BE2C (cell line): Measurements from ENCODE around the gene CACYBP.

Experiments
- DNase-seq: peaks from one replicate; pipeline ENCODE4 v3.0.0-alpha.2; 2020
- H3K27me3 ChIP-seq: fragments of 250-450 bp; sonication (Bioruptor Pico); 2 replicates; pipeline ENCODE4 v1.5.1; 2020; ENCODE audit warnings: mild to moderate bottlenecking
- H3K36me3 ChIP-seq: fragments of 250-450 bp; sonication (Bioruptor Pico); 2 replicates; pipeline ENCODE4 v1.5.1; 2020; ENCODE audit warnings: mild to moderate bottlenecking
- H3K4me1 ChIP-seq: fragments of 250-450 bp; sonication (Bioruptor Pico); 2 replicates; pipeline ENCODE4 v1.5.1; 2020
- H3K4me3 ChIP-seq: 2 replicates; pipeline ENCODE4 v1.5.1; 2011; ENCODE audit warnings: low read depth, low read length
- H3K9me3 ChIP-seq: fragments of 250-450 bp; sonication (Bioruptor Pico); 2 replicates; pipeline ENCODE4 v1.5.1; 2020
- TF ChIP-seq, protein P1 (sequence below): IDR thresholded peaks from 2 replicates; pipeline ENCODE4 v1.5.1; 2012; ENCODE audit warnings: mild to moderate bottlenecking, low read depth, low read length

The CACYBP gene

DNA sequence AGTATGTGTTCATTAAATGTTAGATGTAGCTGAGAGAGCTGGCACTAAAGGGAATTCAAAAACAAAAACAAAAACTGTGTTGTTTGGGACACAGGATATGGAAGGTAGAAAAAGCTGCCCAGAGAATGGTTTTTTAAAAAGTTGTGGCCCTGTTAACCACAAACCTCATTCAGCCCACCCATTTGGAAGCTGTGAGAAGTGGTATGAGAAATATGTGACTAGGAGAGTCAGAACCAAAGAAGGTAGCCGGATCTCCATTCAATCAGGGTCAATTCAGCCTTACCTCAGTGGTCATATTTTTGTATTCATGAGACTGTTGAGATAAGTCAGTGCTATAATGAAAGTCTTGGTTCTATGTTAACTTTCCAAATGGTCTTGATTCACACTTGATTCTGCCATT, 29.8 kb upstream of the CACYBP start:
- TF ChIP-seq, protein P1, sequence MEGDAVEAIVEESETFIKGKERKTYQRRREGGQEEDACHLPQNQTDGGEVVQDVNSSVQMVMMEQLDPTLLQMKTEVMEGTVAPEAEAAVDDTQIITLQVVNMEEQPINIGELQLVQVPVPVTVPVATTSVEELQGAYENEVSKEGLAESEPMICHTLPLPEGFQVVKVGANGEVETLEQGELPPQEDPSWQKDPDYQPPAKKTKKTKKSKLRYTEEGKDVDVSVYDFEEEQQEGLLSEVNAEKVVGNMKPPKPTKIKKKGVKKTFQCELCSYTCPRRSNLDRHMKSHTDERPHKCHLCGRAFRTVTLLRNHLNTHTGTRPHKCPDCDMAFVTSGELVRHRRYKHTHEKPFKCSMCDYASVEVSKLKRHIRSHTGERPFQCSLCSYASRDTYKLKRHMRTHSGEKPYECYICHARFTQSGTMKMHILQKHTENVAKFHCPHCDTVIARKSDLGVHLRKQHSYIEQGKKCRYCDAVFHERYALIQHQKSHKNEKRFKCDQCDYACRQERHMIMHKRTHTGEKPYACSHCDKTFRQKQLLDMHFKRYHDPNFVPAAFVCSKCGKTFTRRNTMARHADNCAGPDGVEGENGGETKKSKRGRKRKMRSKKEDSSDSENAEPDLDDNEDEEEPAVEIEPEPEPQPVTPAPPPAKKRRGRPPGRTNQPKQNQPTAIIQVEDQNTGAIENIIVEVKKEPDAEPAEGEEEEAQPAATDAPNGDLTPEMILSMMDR, result no peak
- no peak for DNase-seq
- H3K36me3 ChIP-seq, result no peaks in the 10 kb centered on the region
- H3K4me3 ChIP-seq, result no peak overlapping the region
- no peaks in the 10 kb centered on the region for H3K27me3 ChIP-seq
- H3K9me3 ChIP-seq, result no peaks in the 10 kb centered on the region
- H3K4me1 ChIP-seq, result peaks cover 5% of the 10 kb centered on the region; the same call in 1 of the 2 replicates

DNA sequence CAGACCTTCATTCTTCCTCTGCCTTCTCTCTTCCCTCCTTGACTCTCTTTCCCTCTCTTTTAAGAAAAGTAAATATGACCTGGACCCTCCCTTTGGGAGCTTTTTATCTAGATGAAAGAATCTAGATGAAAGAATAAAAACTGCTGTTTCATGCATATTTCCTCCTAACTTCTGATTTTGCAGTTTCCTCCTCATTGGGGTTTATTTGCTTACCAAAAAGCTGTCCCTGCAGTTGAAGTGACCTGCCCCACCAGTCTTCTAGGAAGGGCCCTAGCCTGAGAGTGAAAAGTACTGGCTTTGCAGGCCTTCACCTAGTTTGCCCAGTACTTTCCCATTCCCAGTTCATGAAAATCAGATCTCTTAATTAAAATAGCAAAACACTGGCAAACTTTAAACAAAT, 28.3 kb upstream of the CACYBP start:
- H3K4me3 ChIP-seq, result no peak overlapping the region
- no peaks in the 10 kb centered on the region for H3K36me3 ChIP-seq
- DNase-seq, result no peak
- TF ChIP-seq, protein P1, result no peak
- H3K4me1 ChIP-seq, result peaks cover 11% of the 10 kb centered on the region; the same call in 1 of the 2 replicates
- no peaks in the 10 kb centered on the region for H3K9me3 ChIP-seq
- H3K27me3 ChIP-seq, result no peaks in the 10 kb centered on the region

DNA sequence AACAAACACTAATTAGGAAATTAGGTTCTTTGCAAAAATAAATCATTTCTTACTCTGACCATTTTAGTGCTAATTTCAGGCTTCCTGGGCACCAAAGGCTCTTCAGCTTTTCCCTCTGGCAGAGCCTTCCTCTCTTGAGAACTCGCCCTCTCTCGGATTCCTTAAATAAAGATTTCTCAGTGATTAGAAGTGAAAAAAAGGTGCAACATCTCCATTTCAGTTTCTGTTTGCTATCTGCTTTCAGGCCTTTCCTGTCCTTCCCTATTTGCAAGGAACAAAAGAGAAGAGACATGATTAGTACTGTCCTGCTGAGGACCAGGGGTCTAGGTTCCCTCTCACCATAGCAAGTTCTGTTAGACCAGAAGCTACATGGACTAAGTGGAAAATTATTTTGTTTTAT, 27.8 kb upstream of the CACYBP start:
- DNase-seq, result no peak
- Histone ChIP-seq H3K4me1 (peaks cover 11% of the 10 kb centered on the region; the same call in 1 of the 2 replicates), H3K36me3 (no peaks in the 10 kb centered on the region), H3K27me3 (no peaks in the 10 kb centered on the region), H3K9me3 (no peaks in the 10 kb centered on the region), H3K4me3 (no peak overlapping the region)
- TF ChIP-seq, protein P1, result no peak

DNA sequence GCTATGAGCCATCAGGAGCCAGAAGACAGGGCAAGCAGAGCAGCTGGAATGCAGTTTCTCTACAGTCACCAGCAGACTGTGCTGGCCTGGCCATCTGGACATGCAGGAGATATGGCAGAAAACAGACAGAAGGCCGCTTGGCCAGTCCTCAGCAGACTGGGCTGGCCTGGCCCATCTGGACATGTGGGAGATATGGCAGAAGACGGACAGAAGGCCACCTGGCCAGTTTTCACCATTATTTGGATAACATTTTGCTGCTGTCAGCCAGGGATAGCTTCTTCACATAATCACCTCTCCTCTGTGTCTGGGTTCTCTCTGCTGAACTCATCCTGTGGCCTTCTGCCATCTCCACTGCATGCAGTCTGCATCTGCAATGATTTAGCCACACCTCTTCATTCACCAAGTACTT, 25.0 kb upstream of the CACYBP start:
- no peaks in the 10 kb centered on the region for H3K27me3 ChIP-seq
- DNase-seq, result peak; percentile 64
- no peak overlapping the region for H3K4me3 ChIP-seq
- TF ChIP-seq, protein P1, result no peak
- H3K4me1 ChIP-seq, result peaks cover 7% of the 10 kb centered on the region; the same call in 1 of the 2 replicates
- H3K36me3 ChIP-seq, result no peaks in the 10 kb centered on the region
- no peaks in the 10 kb centered on the region for H3K9me3 ChIP-seq

DNA sequence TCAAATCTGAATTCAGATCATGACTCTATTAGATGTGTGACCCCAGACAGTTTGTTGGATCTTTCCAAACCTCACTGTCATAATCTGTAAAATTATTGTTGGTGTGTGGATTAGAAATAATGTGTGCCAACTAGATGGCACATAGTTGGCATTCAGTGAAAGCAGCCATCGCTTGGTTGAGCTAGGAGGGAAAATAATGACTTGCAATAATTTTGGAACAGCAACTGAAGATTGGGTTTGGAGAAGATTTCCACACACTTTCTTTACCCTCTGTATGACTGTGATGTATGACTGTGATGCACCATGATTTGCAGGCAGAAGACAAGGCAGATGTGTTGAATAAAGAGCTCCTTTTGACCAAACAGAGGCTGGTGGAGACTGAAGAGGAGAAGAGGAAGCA, 24.0 kb upstream of the CACYBP start:
- H3K9me3 ChIP-seq, result no peaks in the 10 kb centered on the region
- H3K4me1 ChIP-seq, result peaks cover 7% of the 10 kb centered on the region; the same call in 1 of the 2 replicates

DNA sequence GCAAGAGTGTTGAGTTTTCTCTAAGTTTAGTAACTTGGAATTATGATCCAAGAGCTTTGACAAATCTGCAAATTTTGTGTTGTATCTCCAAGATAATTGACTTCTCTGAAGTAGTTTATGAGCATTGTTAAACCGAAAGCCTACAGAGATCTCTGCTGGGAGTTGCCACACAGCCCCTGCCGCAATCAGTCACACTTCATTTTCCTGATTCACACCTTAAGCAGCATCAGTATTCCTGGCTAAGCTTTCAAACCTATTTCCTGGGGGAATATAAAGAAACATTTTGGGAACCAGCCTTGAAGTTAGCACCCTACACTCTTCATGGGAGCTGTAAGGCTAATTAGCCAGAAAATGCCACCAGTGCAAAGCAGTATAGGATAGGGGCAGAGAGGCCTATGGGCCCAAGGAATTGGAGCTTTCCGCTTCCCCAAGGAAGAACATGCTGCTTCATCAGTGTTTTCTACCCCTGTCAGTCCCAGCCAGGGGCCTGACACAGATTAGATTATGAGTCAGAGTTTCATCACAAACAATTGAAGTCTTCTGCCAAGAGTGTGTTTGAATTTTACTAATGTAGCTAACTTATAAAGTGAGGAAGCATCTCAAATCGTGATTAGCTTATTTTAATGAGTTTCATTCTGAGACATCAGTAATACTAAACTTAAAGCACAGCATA, 23.2 kb upstream of the CACYBP start:
- Histone ChIP-seq H3K4me1 (peaks cover 7% of the 10 kb centered on the region; the same call in 1 of the 2 replicates), H3K27me3 (no peaks in the 10 kb centered on the region), H3K9me3 (no peaks in the 10 kb centered on the region), H3K36me3 (no peaks in the 10 kb centered on the region), H3K4me3 (no peak overlapping the region)
- TF ChIP-seq, protein P1, result no peak
- no peak for DNase-seq

More for the DNA sequence above, 24.0 kb upstream of the CACYBP start:
- TF ChIP-seq, protein P1, result no peak
- no peak for DNase-seq
- Histone ChIP-seq H3K27me3 (no peaks in the 10 kb centered on the region), H3K4me3 (no peak overlapping the region), H3K36me3 (no peaks in the 10 kb centered on the region)
